M059J (cell line): ENCODE results near the gene HEXIM1. TPM values are rescaled to one million over a fixed set of nuclear protein-coding genes. Genes with fewer than 3 reads are reported as not detected.

Experiments
- DNase-seq: peaks from one replicate; pipeline ENCODE4 v3.0.0-alpha.2; 2012; ENCODE audit warnings: low read depth
- total RNA-seq: library from RNA; depleted of rRNA; stranded (reverse); fragments of >200 nt; shearing (Covaris generic); gene quantifications from 2 replicates; pipeline ENCODE4 v1.2.3, GENCODE V29; 2014

Gene HEXIM1
- total RNA-seq, 1 experiment from 2014 or later, result 8.0 TPM

DNA sequence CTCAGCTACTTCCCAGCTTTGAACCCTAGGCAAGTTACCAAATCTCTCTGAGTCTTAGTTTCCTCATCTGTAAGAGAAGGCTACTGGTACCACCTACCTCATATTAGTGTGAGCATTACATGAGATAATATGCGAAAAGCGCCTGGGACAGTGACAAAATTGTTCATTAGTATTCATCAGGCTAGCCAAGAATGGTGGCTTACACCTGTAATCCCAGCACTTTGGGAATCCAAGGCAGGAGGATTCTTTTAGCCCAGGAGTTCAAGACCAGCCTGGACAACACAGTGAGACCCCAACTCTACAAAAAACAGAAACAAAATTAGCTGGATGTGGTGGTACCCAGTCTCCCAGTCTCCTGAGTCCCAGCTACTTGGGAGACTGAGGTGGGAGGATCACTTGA lies 19.3 kb upstream of the HEXIM1 start:
- no peak for DNase-seq

DNA sequence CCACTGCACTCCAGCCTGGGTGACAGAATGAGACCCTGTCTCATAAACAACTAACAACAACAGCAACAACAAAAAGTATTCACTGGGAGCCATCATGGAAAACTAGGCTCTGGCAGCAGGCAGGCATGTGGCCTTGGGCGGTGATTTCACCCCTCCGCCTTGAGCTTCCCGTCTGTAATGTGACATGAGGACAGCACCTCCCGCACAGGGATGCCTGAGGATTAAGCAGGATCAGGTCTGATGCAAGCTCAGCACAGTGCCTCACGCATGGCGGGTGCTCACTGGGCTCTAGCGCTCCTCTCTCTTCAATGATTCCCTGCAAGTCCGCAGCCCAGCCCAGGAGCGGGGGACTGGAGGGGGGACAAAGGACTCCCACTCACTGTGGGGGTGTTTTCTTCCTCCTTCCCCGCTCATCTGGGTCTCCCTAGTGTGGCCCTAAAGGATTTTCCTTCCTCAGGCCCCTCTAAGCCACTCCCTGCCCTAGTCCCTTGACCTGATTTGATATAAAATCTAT lies 18.8 kb upstream of the HEXIM1 start:
- peak; percentile 59 for DNase-seq

DNA sequence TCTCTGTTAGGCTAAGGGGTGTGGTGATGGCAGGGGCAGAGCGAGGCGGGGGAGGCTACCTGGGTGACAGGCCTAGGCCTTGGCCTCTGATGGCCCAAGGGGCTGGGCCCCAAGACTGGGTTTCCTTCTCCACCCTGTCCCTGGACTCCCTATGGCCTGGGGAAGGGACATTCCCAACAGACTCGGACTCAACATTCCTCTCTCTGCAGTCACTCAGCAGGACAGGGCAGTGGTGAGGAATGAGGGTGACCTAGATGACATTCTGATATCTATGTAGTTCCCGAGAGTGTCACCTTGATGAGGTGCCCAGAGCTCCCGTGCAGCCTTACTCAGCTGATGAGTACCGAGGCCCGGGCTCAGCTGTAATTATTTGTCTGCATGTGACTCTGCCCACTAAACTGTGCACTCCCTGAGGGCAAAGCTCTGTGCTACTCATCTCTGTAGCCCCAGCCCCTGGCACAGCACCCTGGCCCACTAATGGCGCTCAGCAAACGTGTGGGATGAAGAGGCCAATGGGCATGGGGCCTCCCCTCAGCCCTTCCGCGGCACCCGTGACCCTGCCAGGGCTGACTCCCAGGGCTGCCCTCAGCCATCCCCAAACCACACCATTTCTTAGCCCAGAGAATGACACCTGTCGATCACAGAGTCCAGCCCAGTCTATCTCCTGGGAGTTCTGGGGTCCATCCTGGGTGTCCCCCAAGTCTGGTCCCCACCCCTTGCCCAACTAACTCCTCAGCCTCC lies 18.2 kb upstream of the HEXIM1 start:
- DNase-seq, result peak; percentile 79

DNA sequence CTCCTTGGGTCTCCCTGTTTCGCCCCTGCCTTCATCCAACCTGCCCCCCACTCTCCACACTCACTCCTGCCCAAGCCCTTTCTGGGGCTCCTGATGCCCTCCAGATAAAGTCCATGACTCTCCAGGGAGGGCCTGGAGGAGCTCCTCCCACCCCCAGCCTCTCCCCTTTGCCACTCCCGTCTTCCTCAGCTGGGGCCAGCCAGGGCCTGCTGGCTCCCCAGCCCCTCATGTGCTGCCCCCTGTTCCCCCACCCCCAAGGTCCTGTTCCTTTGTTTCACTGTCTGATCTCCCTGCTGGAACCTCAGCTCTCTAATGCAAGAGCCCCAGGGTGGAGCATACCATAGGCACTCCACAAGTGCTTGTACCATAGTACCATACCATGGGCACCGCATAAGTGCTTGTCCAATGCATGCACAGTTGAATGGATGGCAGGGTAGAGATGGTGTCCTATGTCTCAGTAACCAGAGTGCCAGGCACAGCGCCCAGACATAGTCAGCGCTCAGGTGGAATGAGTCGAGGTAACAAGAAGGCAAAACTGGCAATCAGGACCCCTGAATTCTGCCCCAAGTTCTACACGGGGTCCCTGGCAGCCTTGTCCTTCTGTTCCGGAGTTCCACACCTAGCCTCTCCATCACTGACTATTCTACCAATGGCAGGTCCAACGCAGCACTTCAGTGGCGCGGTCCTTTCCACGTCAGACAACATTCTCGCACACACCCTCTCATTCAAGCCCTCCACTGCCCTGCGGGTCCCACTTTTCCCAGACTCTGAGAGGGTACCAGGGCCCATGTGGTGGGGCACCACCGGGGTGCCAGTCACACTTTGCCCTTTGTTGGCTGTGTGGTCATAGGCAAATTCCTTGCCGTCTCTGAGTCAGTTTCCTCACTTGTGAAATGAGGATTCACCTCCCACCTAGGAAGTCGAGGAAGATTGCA lies 17.3 kb upstream of the HEXIM1 start:
- DNase-seq, result no peak

DNA sequence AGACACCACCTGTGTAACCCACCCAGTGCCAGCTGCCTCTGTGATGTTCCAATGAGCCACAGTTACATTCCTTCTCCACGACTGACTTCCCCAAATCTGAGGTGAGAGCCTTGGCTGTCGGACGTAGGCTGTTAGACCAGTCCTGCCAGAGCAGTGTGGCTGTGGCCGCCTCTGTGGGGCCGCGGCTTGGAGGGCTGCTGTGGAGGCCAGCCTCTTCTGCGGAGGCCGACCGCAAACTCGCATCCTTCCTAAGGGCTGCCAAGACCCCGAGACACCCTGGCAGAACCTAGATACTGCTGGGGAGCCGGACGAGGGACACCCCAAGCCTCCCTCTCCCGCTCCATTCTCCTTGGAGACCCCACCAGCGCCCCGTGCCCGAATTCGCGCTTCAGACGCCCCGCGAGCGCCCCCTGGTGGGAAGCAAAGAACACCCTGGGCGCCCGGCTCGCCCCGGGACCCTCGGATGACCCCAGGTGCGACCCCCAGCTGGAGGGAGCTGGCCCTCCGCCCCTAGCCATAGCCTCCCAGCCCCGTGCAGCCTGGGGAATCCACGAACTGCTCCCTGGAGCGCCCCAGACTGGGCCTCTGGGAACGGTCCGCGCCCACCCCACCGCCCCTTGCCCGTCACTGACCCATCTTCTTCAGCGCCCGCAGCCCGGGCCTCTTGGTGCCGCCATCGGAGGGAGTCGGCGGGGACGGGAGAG lies 16.5 kb upstream of the HEXIM1 start:
- DNase-seq, result peak; percentile 50

DNA sequence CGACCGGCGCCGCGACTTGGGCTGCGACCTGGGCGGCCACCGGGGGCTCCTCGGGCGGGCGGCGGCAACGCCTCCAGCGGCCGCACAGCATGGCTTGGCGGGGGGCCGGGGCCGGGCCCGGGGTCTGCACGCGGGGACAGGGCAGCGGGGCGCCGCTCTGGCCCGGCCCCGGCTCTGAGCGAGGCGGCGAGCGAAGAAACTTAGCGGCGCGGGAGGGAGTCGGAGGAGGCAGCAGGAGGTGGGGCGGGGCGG lies 16.0 kb upstream of the HEXIM1 start, which contains the start of gene PLCD3:
Gene PLCD3, minus strand, starts transcription at position 196 of the 252 bp plus-strand sequence. Its CDS starts 105 bp downstream, at position 91.
- DNase-seq, result no peak

DNA sequence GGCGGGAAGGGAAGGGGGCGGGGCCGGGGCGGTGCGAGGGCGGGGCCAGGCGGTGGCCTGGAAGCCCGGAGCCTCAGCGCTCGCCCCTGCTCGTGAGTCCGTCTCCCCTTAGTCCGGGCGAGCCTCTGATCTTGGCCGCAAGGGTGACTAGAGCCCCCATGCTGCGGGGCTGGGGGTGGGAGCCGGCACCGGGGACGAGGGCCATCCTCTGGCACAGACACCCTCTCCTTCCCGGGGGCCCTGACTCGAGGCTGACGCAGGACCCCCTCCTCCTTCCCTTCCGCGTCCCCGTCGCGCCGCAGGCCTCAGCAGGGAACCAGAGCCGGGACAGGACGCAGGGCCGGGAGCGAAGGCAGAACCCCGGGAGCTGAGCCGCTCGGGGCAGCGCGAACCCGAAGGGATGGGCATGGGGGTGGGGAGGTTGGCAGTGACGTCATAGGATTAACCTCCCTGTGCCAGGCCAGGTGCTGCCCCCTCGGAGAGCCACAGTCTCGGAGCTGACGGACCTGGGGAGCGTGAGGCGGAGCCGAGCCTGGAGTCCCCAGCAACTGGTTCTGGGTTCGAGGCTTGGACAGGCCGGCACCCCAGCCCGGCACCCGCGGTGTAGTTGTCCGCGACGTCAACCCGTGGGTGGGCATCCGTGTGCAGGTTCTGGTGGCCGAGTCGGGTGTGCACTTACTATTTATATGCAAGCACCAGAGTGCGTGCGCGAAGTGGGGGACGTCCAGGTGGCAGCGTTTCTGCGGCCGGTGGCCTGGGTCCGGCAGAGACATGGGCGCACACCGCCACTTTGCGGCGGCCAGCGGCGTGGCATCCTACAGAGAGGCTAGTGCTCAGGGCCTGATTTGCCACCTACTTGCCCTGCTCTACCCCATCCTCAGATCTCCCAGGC lies 15.5 kb upstream of the HEXIM1 start:
- DNase-seq, result peak; percentile 74

DNA sequence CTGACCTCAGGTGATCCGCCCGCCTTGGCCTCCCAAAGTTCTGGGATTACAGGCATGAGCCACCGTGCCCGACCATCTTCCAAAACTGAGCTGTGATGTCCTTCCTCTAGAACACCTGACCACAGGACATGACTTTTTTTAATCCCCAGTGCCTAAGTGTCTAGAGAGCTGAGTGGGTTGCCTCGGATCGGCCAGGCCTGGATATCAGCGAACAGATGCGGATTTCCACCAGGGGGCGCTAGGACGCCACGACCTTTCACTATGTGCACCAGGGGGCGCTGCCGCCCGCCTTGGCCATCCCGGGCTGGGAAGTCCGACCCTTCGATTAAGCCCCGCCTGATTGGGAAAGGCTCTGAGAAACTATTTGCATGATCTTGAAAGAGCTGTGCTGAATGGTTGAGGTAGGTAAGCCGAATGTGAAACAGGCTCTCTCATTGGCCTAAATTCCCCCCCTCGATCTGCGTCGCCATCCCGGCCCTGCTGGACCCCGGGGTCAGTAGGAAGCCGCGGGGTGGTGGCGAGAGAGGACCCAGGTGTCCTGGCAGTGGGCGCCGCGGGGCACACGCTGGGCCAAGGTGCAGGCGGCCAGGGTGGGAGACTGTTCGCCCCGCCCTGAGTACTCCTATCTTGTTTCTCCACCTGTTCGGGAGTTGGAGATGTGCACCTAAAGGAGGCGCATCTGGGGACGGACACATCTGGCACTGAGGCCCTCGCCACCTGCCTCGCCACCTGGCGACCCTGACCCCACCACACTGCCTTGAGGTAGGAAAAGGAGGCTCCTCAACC lies 12.9 kb upstream of the HEXIM1 start, which contains the start of gene ACBD4:
Gene ACBD4, plus strand, starts transcription at position 496 of the 786 bp plus-strand sequence. CDS start 458 bp downstream, outside the sequence.
- DNase-seq, result peak; percentile 95

DNA sequence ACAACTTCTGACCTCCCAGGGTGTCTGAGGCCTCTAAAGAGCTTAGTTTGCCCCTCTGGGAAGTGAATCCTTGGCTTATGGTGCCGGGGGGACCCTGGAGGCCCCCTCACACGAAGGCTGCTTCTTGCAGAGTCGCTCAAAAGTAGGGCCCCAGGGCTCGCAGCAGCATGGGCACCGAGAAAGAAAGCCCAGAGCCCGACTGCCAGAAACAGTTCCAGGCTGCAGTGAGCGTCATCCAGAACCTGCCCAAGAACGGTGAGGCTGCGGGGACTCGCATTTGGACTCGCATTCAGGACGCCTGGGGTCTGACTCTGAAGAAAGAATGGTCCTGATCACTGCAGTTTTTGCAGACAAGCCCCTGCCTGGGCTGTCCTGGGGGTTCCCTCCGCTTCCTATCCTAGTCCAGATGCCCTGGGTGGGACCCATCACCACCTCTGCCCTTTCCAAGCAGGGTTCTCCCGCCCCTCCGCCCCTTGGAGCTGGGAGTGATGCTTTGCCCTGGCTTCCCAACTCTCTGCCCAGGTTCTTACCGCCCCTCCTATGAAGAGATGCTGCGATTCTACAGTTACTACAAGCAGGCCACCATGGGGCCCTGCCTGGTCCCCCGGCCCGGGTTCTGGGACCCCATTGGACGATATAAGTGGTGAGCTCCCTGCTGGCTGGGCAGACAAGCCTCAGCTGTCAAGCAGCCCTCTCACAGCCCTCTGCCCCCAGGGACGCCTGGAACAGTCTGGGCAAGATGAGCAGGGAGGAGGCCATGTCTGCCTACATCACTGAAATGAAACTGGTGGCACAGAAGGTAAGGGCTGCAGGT lies 12.1 kb upstream of the HEXIM1 start:
- no peak for DNase-seq

DNA sequence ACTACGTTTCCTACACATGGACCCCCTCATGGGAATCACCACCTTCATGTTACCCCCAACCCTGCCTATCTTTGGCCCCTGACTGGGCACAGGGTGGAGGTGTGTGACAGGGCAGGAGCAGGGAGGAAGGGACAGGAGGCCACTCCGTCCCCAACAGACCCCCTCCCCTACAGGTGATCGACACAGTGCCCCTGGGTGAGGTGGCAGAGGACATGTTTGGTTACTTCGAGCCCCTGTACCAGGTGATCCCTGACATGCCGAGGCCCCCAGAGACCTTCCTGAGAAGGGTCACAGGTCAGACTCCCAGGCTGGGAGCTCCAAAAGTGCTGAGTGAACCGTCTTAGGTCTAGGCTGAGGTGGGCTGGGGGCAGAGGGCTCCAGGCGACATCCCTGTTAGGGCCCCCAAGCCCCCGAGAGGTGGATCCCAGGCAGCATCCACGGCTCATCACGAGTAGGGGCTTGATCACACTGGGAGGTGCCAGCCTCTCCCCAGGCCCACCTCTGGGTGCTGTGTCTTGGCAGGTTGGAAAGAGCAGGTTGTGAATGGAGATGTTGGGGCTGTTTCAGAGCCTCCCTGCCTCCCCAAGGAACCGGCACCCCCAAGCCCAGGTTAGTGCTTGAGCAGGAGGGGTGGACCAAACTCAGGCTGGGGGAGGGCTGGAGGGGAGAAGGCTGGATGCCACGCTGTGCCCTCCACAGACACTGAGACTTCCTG lies 11.3 kb upstream of the HEXIM1 start:
- no peak for DNase-seq

DNA sequence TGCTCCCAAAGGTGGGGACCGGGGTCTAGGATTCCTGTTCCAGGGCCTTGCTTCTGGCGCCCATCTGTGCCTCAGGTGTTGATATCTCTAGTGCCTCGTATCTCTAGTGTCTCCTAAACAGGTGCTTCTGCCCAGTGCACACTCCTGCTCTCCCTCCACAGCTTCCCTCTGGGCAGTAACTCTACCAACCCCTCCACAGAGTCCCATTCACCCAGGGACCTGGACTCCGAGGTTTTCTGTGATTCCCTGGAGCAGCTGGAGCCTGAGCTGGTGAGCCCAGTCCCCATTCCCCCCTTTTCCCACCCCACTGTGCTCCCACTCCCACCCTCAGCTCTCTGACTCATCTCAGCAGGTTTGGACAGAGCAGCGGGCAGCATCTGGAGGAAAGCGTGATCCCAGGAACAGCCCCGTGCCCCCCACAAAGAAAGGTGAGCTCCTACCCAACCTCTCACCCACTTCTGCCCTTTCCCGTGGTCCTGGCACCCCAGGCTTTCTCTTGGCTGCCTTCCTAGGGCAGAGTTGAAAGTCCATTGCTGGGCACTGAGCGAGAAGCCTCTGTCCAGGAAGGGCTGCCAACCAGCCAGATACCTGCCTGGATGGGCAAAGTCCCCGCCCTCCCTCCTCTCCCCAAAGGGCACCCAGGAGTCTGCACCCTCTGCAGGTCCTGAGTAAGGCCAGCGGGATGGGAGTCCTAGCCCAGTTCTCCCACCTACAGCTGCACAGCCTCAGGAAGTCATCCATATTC lies 10.5 kb upstream of the HEXIM1 start:
- no peak for DNase-seq

DNA sequence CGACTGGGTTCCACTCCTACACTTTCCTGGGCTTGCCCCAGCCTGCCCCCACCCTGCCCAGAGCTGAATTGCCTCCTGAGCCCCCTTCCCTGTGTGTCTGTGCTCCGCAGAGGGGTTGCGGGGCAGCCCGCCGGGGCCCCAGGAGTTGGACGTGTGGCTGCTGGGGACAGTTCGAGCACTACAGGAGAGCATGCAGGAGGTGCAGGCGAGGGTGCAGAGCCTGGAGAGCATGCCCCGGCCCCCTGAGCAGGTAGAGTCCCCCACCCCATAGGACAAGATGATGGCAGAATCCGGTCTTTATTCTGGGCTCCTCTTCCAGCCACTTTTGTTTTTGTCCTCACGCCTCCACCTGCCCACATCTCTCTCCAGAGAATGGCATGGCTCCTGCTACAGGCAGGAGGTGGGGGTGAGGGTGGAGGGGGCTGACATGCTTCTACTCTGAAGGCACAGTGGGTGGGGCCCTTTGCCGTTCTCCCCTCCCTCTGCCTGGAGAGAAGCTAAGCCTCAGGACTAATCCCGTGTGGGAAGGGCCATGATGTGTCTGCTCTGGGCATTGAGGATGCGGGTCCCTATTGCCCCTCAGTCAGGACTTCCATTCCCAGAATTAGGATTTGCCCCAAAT lies 9.3 kb upstream of the HEXIM1 start:
- no peak for DNase-seq

DNA sequence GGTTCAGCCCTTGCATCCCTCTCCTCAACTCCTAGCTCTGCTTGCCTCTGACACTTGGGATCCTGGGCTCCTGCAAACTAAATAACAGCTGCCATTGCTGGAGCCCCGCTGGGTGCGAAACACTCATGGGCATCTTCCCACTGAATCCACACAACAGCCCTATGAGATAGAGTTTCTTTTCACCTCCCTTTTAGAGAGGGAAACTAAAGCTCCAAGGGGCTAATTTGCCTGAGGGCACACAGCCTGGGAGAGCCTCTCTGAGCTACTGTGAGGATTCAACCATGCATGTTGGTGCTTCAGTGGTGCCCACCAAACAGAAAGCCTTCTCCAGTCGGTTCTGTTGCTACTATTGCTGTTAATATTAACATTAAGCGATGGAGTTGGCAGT lies 8.7 kb upstream of the HEXIM1 start:
- DNase-seq, result no peak

DNA sequence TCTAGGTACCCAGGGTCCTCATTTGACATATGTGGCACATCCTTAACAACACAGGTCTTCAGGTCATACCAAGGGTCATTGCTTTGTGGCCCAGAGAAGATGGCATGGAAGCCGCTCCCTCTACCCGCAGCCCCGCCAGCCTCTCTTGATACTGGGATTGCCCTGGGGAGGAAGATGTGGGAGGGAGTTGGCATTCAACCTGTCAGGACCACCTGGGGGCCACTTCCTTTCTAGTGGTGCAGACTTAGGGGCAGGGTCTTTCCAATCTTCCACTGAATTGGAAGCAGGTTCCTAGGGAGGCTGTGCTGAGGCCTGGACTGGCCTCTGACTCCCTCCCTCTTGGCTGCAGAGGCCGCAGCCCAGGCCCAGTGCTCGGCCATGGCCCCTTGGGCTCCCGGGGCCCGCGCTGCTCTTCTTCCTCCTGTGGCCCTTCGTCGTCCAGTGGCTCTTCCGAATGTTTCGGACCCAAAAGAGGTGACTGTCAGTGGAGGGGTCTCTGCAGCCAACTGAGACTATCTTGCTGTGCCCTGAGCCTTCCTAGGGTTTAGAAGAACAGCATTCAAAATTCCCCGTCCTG lies 5.1 kb upstream of the HEXIM1 start:
- no peak for DNase-seq

DNA sequence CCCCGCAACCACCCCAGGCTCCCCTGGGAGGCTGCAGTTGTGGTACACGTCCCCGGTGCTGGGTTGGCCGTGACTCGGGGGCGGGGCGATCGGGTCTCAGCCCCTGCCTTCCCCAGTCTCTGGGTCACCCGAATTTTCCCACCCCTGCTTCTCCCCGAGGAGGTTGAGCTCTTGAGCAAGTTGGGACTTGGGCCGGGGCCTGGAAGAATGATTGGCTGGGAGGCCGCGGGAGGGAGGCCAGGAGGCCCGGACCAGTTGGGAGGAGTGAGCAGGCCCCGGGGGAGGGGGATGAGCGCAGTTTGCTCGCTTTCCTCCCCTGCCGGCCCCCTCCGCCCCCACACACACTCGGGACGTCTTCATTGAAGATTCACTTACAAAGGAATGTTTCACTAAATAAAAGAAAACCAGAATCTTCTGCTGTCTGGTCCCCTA lies 4.5 kb upstream of the HEXIM1 start:
- DNase-seq, result no peak

DNA sequence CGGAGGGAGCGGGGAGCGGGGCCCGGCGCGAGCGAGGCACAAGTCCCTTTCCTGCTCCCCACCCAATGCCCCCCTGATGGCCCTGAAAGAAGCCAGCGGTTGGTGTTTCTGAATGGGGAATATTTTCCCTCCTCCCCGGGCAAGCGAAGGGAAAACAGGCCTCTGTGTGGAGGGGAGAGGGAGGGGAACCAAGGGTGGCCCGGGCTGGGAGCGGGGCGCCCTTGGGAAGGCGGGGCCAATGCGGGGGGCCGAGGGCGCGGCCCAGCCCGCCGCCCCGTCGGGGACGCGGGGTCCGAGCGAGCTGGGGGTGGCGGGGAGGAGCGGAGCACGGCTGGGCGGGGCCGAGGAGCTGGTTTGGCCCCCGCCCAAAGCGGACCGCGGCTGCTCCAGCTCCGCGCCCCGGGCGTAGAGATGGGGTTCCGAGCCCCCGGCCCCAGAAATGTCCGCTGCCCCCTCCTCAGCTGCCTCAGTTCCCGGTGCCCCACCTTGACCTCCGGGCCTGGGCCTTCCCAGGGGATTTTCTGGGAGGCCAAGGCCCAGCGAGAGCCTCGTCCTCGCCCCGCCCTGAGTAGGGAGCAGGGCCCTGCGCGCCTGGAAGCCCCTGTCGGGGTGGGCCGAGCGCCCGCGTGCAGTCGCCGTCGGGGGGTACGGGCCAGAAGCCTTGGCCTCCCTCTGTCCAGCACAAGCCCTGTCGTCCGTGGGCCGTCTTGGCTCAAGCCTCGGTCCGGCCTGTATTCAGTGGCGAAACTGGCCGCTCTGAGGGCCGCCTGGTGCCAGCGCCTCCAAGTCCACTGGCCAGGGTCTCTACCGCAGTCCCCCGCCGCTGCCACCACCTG lies 3.9 kb upstream of the HEXIM1 start:
- DNase-seq, result no peak
